HEK293 (cell line): ENCODE results near the gene B4GALT2.

ENCODE experiments used
- AEBP2 ChIP-seq: fragments of 450-650 bp; formaldehyde crosslinking; IDR thresholded peaks from 2 replicates; pipeline ENCODE4 v1.5.1; 2016; ENCODE audit warnings: missing biosample characterization, missing genetic modification characterization, borderline replicate concordance
- KLF7 ChIP-seq: fragments of 450-650 bp; formaldehyde crosslinking; IDR thresholded peaks from 2 replicates; pipeline ENCODE4 v1.5.1; 2016; ENCODE audit warnings: missing biosample characterization, missing genetic modification characterization, borderline replicate concordance
- OVOL3 ChIP-seq: fragments of 450-650 bp; formaldehyde crosslinking; IDR thresholded peaks from 2 replicates; pipeline ENCODE4 v1.5.1; 2016; ENCODE audit warnings: missing biosample characterization, missing genetic modification characterization
- PRDM10 ChIP-seq: fragments of 450-650 bp; formaldehyde crosslinking; IDR thresholded peaks from 2 replicates; pipeline ENCODE4 v1.5.1; 2016; ENCODE audit warnings: missing biosample characterization, missing genetic modification characterization
- PRDM4 ChIP-seq: fragments of 450-650 bp; formaldehyde crosslinking; IDR thresholded peaks from 2 replicates; pipeline ENCODE4 v1.5.1; 2017; ENCODE audit warnings: missing biosample characterization, missing genetic modification characterization
- SP3 ChIP-seq: fragments of 450-650 bp; formaldehyde crosslinking; IDR thresholded peaks from 2 replicates; pipeline ENCODE4 v1.5.1; 2016; ENCODE audit warnings: missing biosample characterization, missing genetic modification characterization
- TRIM28 ChIP-seq: IDR thresholded peaks from 2 replicates; pipeline ENCODE4 v1.6.1; 2011; ENCODE audit warnings: low read length, control low read depth, borderline replicate concordance
- YY2 ChIP-seq: fragments of 450-650 bp; formaldehyde crosslinking; IDR thresholded peaks from 2 replicates; pipeline ENCODE4 v1.5.1; 2016; ENCODE audit warnings: missing biosample characterization, missing genetic modification characterization
- ZBTB11 ChIP-seq: fragments of 450-650 bp; formaldehyde crosslinking; conservative IDR thresholded peaks from 2 replicates; pipeline ENCODE4 v1.5.1; 2016; ENCODE audit warnings: low read depth, missing biosample characterization, missing genetic modification characterization
- ZBTB17 ChIP-seq: fragments of 450-650 bp; formaldehyde crosslinking; IDR thresholded peaks from 2 replicates; pipeline ENCODE4 v1.5.1; 2016; ENCODE audit warnings: missing biosample characterization, missing genetic modification characterization
- ZBTB7A ChIP-seq: fragments of 450-650 bp; formaldehyde crosslinking; IDR thresholded peaks from 2 replicates; pipeline ENCODE4 v1.5.1; 2016; ENCODE audit warnings: low read depth, missing biosample characterization, missing genetic modification characterization
- ZIC2 ChIP-seq: fragments of 450-650 bp; formaldehyde crosslinking; IDR thresholded peaks from 2 replicates; pipeline ENCODE4 v1.5.1; 2016; ENCODE audit warnings: missing biosample characterization, missing genetic modification characterization
- ZNF10 ChIP-seq: fragments of 450-650 bp; formaldehyde crosslinking; IDR thresholded peaks from 2 replicates; pipeline ENCODE4 v1.5.1; 2017; ENCODE audit warnings: missing biosample characterization, missing genetic modification characterization
- ZNF202 ChIP-seq: fragments of 450-650 bp; formaldehyde crosslinking; IDR thresholded peaks from 2 replicates; pipeline ENCODE4 v1.5.1; 2016; ENCODE audit warnings: missing biosample characterization, missing genetic modification characterization, borderline replicate concordance
- ZNF239 ChIP-seq: fragments of 450-650 bp; formaldehyde crosslinking; IDR thresholded peaks from 2 replicates; pipeline ENCODE4 v1.5.1; 2016; ENCODE audit warnings: missing biosample characterization, missing genetic modification characterization
- ZNF280D ChIP-seq: fragments of 450-650 bp; formaldehyde crosslinking; IDR thresholded peaks from 2 replicates; pipeline ENCODE4 v1.5.1; 2016; ENCODE audit warnings: missing biosample characterization, missing genetic modification characterization
- ZNF302 ChIP-seq: fragments of 450-650 bp; formaldehyde crosslinking; IDR thresholded peaks from 2 replicates; pipeline ENCODE4 v1.5.1; 2016; ENCODE audit warnings: missing biosample characterization, missing genetic modification characterization, low read depth
- ZNF335 ChIP-seq: fragments of 450-650 bp; formaldehyde crosslinking; conservative IDR thresholded peaks from 2 replicates; pipeline ENCODE4 v1.5.1; 2016; ENCODE audit warnings: missing biosample characterization, missing genetic modification characterization
- ZNF521 ChIP-seq: fragments of 450-650 bp; formaldehyde crosslinking; IDR thresholded peaks from 2 replicates; pipeline ENCODE4 v1.5.1; 2017; ENCODE audit warnings: missing biosample characterization, mild to moderate bottlenecking, missing genetic modification characterization
- ZNF561 ChIP-seq: fragments of 450-650 bp; IDR thresholded peaks from 2 replicates; pipeline ENCODE4 v1.5.1; 2018; ENCODE audit warnings: missing biosample characterization, missing genetic modification characterization, borderline replicate concordance
- ZNF600 ChIP-seq: fragments of 450-650 bp; formaldehyde crosslinking; IDR thresholded peaks from 2 replicates; pipeline ENCODE4 v1.5.1; 2016; ENCODE audit warnings: missing biosample characterization, missing genetic modification characterization
- ZNF645 ChIP-seq: fragments of 450-650 bp; formaldehyde crosslinking; IDR thresholded peaks from 2 replicates; pipeline ENCODE4; 2016; ENCODE audit warnings: missing biosample characterization, missing genetic modification characterization
- ZXDB ChIP-seq: fragments of 450-650 bp; formaldehyde crosslinking; IDR thresholded peaks from 2 replicates; pipeline ENCODE4 v1.5.1; 2016; ENCODE audit warnings: missing biosample characterization, missing genetic modification characterization

The B4GALT2 gene

GRCh38 chr1:43946236-43947060, 32.6 kb upstream of the B4GALT2 start, which contains the start of gene IPO13 (continued):
- TF ChIP-seq PRDM4 (tag by site-specific recombination) (peak; percentile 53), ZNF561 (tag by site-specific recombination) (peak; percentile 82; the same call in 1 of the 2 replicates), ZIC2 (tag by site-specific recombination) (peak; percentile 93), PRDM10 (tag by site-specific recombination) (peak; percentile 57; the same call in 1 of the 2 replicates), ZNF202 (tag by site-specific recombination) (no peak), ZNF521 (tag by site-specific recombination) (no peak), KLF7 (tag by site-specific recombination) (peak; percentile 40; the same call in 1 of the 2 replicates), YY2 (peak; percentile 94), ZXDB (tag by site-specific recombination) (peak; percentile 94), ZBTB7A (peak; percentile 93), ZBTB11 (tag by site-specific recombination) (peak; percentile 80), SP3 (tag by site-specific recombination) (peak; percentile 94), ZBTB17 (peak; percentile 96), ZNF302 (tag by site-specific recombination) (no peak), ZNF335 (tag by site-specific recombination) (peak; percentile 100), AEBP2 (no peak), OVOL3 (no peak; the same call in none of the 2 replicates), TRIM28 (peak; percentile 87; the same call in 1 of the 2 replicates), ZNF600 (tag by site-specific recombination) (peak; percentile 60), ZNF10 (tag by site-specific recombination) (no peak; the same call in 1 of the 2 replicates), ZNF239 (tag by site-specific recombination) (no peak; the same call in 1 of the 2 replicates), ZNF280D (tag by site-specific recombination) (no peak), ZNF645 (no peak)
